H9 (cell line): ENCODE measurements around the gene ACTR10. TPM values are rescaled to one million over a fixed set of nuclear protein-coding genes. Genes with fewer than 3 reads are reported as not detected.
"Not testable (repeated sequence)": the region's sequence is repeated elsewhere in the genome, so short reads cannot be mapped to it uniquely, and the experiment has no call there.

Experiments
- DNase-seq: peaks from one replicate; pipeline ENCODE4 v3.0.0-alpha.2; 2017
- H2AFZ ChIP-seq: one replicate; pipeline ENCODE4 v1.6.1; 2013; ENCODE audit warnings: mild to moderate bottlenecking, low read length, control low read depth, moderate library complexity
- H2AK5ac ChIP-seq: 2 replicates; pipeline ENCODE4 v1.6.1; 2013; ENCODE audit warnings: low read length, control low read depth, mixed read lengths; ENCODE audit not compliant: insufficient read length
- H2BK120ac ChIP-seq: one replicate; pipeline ENCODE4 v1.6.1; 2013; ENCODE audit warnings: low read depth, mild to moderate bottlenecking, low read length, control low read depth, inconsistent platforms; ENCODE audit not compliant: poor library complexity, severe bottlenecking
- H2BK12ac ChIP-seq: 2 replicates; pipeline ENCODE4 v1.6.1; 2013; ENCODE audit warnings: low read length, control low read depth, mixed read lengths, low read depth; ENCODE audit not compliant: insufficient read length
- H2BK15ac ChIP-seq: 2 replicates; pipeline ENCODE4 v1.6.1; 2013; ENCODE audit warnings: low read depth, low read length, control low read depth
- H2BK20ac ChIP-seq: one replicate; pipeline ENCODE4 v1.6.1; 2013; ENCODE audit warnings: low read depth, mild to moderate bottlenecking, low read length, control low read depth, inconsistent platforms; ENCODE audit not compliant: poor library complexity, severe bottlenecking
- H2BK5ac ChIP-seq: 2 replicates; pipeline ENCODE4 v1.6.1; 2013; ENCODE audit warnings: low read length, control low read depth, mixed read lengths; ENCODE audit not compliant: insufficient read length
- H3K14ac ChIP-seq: 2 replicates; pipeline ENCODE4 v1.6.1; 2013; ENCODE audit warnings: low read length, control low read depth; ENCODE audit not compliant: insufficient read depth
- H3K18ac ChIP-seq: 2 replicates; pipeline ENCODE4 v1.6.1; 2013; ENCODE audit warnings: low read depth, mild to moderate bottlenecking, mixed read lengths, low read length, control low read depth; ENCODE audit not compliant: insufficient read length
- H3K23ac ChIP-seq: 2 replicates; pipeline ENCODE4 v1.6.1; 2013; ENCODE audit warnings: low read length, control low read depth, mixed read lengths, low read depth; ENCODE audit not compliant: insufficient read length
- H3K23me2 ChIP-seq: 2 replicates; pipeline ENCODE4 v1.6.1; 2013; ENCODE audit warnings: low read depth, mild to moderate bottlenecking, mixed read lengths, low read length, control low read depth; ENCODE audit not compliant: insufficient read length, poor library complexity, severe bottlenecking
- H3K27ac ChIP-seq: 2 replicates; pipeline ENCODE4 v1.5.1; 2013; ENCODE audit warnings: low read length, control low read depth, mixed read lengths, low read depth; ENCODE audit not compliant: insufficient read length
- H3K27me3 ChIP-seq: 2 replicates; pipeline ENCODE4 v1.6.1; 2013; ENCODE audit warnings: low read length, control low read depth, inconsistent platforms; ENCODE audit not compliant: insufficient read depth
- H3K4ac ChIP-seq: 2 replicates; pipeline ENCODE4 v1.6.1; 2013; ENCODE audit warnings: low read depth, mild to moderate bottlenecking, control low read depth, inconsistent platforms, low read length, moderate library complexity
- H3K4me1 ChIP-seq: 2 replicates; pipeline ENCODE4 v1.6.1; 2013; ENCODE audit warnings: low read length, control low read depth, inconsistent platforms; ENCODE audit not compliant: insufficient read depth
- H3K4me2 ChIP-seq: 2 replicates; pipeline ENCODE4 v1.6.1; 2013; ENCODE audit warnings: low read length, control low read depth, mixed read lengths; ENCODE audit not compliant: insufficient read length, insufficient read depth
- H3K56ac ChIP-seq: 2 replicates; pipeline ENCODE4 v1.6.1; 2013; ENCODE audit warnings: low read depth, mild to moderate bottlenecking, mixed read lengths, low read length, control low read depth; ENCODE audit not compliant: insufficient read length
- H3K79me1 ChIP-seq: 2 replicates; pipeline ENCODE4 v1.6.1; 2013; ENCODE audit warnings: low read depth, mild to moderate bottlenecking, moderate library complexity, low read length, control low read depth, inconsistent platforms; ENCODE audit not compliant: insufficient read depth, poor library complexity, severe bottlenecking
- H3K79me2 ChIP-seq: 2 replicates; pipeline ENCODE4 v1.6.1; 2013; ENCODE audit warnings: low read length, control low read depth, inconsistent platforms; ENCODE audit not compliant: insufficient read depth
- H3K9ac ChIP-seq: 2 replicates; pipeline ENCODE4 v1.6.1; 2013; ENCODE audit warnings: low read length, control low read depth, mixed read lengths; ENCODE audit not compliant: insufficient read length; ENCODE audit errors: extremely low read depth
- H3K9me3 ChIP-seq: one replicate; pipeline ENCODE4 v1.6.1; 2013; ENCODE audit warnings: low read depth, low read length, inconsistent platforms; ENCODE audit not compliant: control insufficient read depth
- H3T11ph ChIP-seq: one replicate; pipeline ENCODE4 v1.6.1; 2013; ENCODE audit warnings: mild to moderate bottlenecking, low read length, control low read depth, inconsistent platforms
- H4K20me1 ChIP-seq: one replicate; pipeline ENCODE4 v1.6.1; 2013; ENCODE audit not compliant: control insufficient read depth, insufficient read length, insufficient read depth
- H4K5ac ChIP-seq: 2 replicates; pipeline ENCODE4 v1.6.1; 2013; ENCODE audit warnings: low read depth, mild to moderate bottlenecking, mixed read lengths, low read length, control low read depth; ENCODE audit not compliant: insufficient read length
- H4K8ac ChIP-seq: replicated peaks from 2 replicates; pipeline ENCODE4 v1.6.1; 2013; ENCODE audit warnings: low read length, control low read depth, mixed read lengths, low read depth; ENCODE audit not compliant: insufficient read length
- H4K91ac ChIP-seq: 2 replicates; pipeline ENCODE4 v1.6.1; 2013; ENCODE audit warnings: low read depth, mild to moderate bottlenecking, moderate library complexity, mixed read lengths, low read length, control low read depth; ENCODE audit not compliant: insufficient read length
- H3K27ac Mint-ChIP-seq, 3 experiments: 2 replicates in 2 of 3; 3 replicates in 1 of 3; pipeline ENCODE4 v1.8.0; 2020 to 2021; ENCODE audit warnings: mixed read lengths in 3 of 3, mild to moderate bottlenecking in 1 of 3, moderate library complexity in 1 of 3
- H3K27me3 Mint-ChIP-seq: 2 replicates; pipeline ENCODE4 v1.8.0; 2021; ENCODE audit warnings: low read depth, mild to moderate bottlenecking, moderate library complexity, mixed read lengths
- H3K36me3 Mint-ChIP-seq, 3 experiments: 2 replicates in 2 of 3; 3 replicates in 1 of 3; pipeline ENCODE4 v1.8.0; 2020 to 2021; ENCODE audit warnings: low read depth in 3 of 3, mixed read lengths in 3 of 3; ENCODE audit not compliant: insufficient read depth in 1 of 3
- H3K4me1 Mint-ChIP-seq, 2 experiments: 2 replicates each; pipeline ENCODE4 v1.8.0; 2020; ENCODE audit warnings: mixed read lengths in 2 of 2
- H3K4me3 Mint-ChIP-seq, 2 experiments: 2 replicates in 1 of 2; 3 replicates in 1 of 2; pipeline ENCODE4 v1.8.0; 2020 to 2021; ENCODE audit warnings: mild to moderate bottlenecking in 2 of 2, mixed read lengths in 2 of 2, moderate library complexity in 1 of 2
- H3K9me3 Mint-ChIP-seq, 2 experiments: 2 replicates in 1 of 2; 3 replicates in 1 of 2; pipeline ENCODE4 v1.8.0; 2020; ENCODE audit warnings: mild to moderate bottlenecking in 2 of 2, mixed read lengths in 2 of 2, moderate library complexity in 1 of 2
- CTCF ChIP-seq: fragments of 200-600 bp; sonication (generic); conservative IDR thresholded peaks from 3 replicates; pipeline ENCODE4 v1.8.0; 2021; ENCODE audit warnings: antibody characterized with exemption, mild to moderate bottlenecking
- WGBS: extraction: QIAGEN DNeasy Blood & Tissue Kit; methylation state at CpG from one replicate; pipeline ENCODE4 v1.1.7; 2013; ENCODE audit warnings: missing lambda C conversion rate, low lambda C conversion rate, mixed read lengths; ENCODE audit not compliant: insufficient read length; ENCODE audit errors: extremely low coverage; 5-methylcytosine and 5-hydroxymethylcytosine counted together
- total RNA-seq: library from RNA; stranded (reverse); gene quantifications from 2 replicates; pipeline ENCODE4 v1.2.1, GENCODE V29; 2021

The ACTR10 gene
- total RNA-seq, 1 experiment from 2014 or later: 41.0 TPM

DNA sequence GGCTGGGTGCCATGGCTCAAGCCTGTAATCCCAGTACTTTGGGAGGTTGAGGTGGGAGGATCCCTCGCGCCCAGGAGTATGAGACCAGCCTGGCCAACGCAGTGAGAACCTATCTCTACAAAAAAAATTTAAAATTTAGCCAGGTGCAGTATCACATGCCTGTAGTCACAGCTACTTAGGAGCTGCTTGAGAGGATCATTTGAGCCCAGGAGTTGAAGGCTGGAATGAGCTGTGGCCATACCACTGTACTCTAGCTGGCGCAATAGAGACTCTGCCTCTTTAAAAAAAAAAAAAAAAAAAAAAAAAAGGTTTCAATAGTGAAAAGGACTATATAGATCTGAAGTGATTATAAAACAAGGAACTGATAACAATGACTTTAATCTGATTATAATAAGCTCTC is 58.2 kb downstream of the ACTR10 start:
- no peak overlapping the region for H2BK120ac ChIP-seq
- H3K23ac ChIP-seq: no peak overlapping the region
- no peak overlapping the region for H2AK5ac ChIP-seq

DNA sequence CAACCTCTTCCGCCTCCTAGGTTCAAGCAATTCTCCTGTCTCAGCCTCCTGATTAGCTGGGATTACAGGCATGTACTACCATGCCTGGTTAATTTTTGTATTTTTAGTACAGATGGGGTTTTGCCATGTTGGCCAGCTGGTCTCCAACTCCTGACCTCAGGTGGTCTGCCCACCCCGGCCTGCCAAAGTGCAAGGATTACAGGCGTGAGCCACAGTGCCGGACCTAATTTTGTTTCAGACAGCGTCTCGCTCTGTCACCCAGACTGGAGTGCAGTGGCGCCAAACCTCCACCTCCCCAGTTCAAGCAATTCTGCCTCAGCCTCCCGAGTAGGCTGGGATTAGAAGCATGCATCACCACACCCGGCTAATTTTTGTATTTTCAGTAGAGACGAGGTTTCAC is 62.1 kb downstream of the ACTR10 start:
- H3K4me3 Mint-ChIP-seq, H3K18ac ChIP-seq, H3K27me3 Mint-ChIP-seq, H2AFZ ChIP-seq, H3K4ac ChIP-seq, H3K4me2 ChIP-seq, H2BK20ac ChIP-seq, H4K91ac ChIP-seq, H3K27me3 ChIP-seq, H2BK120ac ChIP-seq, H2BK12ac ChIP-seq, H3K56ac ChIP-seq, H3K27ac Mint-ChIP-seq, H2BK15ac ChIP-seq, H3K23me2 ChIP-seq, H2AK5ac ChIP-seq, H3K9ac ChIP-seq, H3K4me1 ChIP-seq, H2BK5ac ChIP-seq, H3K9me3 Mint-ChIP-seq, H3K4me1 Mint-ChIP-seq, H3K14ac ChIP-seq, H3K9me3 ChIP-seq, DNase-seq, H3T11ph ChIP-seq, H3K79me1 ChIP-seq, H4K5ac ChIP-seq, H4K20me1 ChIP-seq, H3K23ac ChIP-seq, H4K8ac ChIP-seq, H3K79me2 ChIP-seq, H3K27ac ChIP-seq: not testable (repeated sequence)
- WGBS: no CpG with 5 or more reads among the region's 10 CpGs
- H3K36me3 Mint-ChIP-seq: peaks cover 38 to 86% (median 68%) of the 10 kb centered on the region in 3 experiments; a peak in 6 of 7 replicates

More for the DNA sequence above, 58.2 kb downstream of the ACTR10 start:
- H2BK5ac ChIP-seq: no peak overlapping the region
- Mint-ChIP-seq H3K4me3 (no peak overlapping the region), H3K9me3 (no peaks in the 10 kb centered on the region), H3K27ac (no peak overlapping the region), H3K4me1 (no peaks in the 10 kb centered on the region), H3K27me3 (no peaks in the 10 kb centered on the region), H3K36me3 (peaks cover 26 to 78% (median 47%) of the 10 kb centered on the region in 3 experiments; a peak in 6 of 7 replicates)
- H2BK12ac ChIP-seq: no peak overlapping the region
- H3K79me2 ChIP-seq: no peaks in the 10 kb centered on the region
- H3K56ac ChIP-seq: no peak overlapping the region
- H3K18ac ChIP-seq: no peak overlapping the region
- H3K14ac ChIP-seq: no peak overlapping the region
- WGBS: no CpG with 5 or more reads among the region's 4 CpGs
- no peak overlapping the region for H4K8ac ChIP-seq
- no peak overlapping the region for H3T11ph ChIP-seq
- no peak overlapping the region for H3K27ac ChIP-seq
- no peak overlapping the region for H2AFZ ChIP-seq
- H2BK15ac ChIP-seq: no peak overlapping the region
- no peaks in the 10 kb centered on the region for H3K79me1 ChIP-seq
- no peak overlapping the region for H3K4ac ChIP-seq
- no peaks in the 10 kb centered on the region for H3K23me2 ChIP-seq
- H4K20me1 ChIP-seq: no peaks in the 10 kb centered on the region
- H2BK20ac ChIP-seq: no peak overlapping the region
- no peak overlapping the region for H4K5ac ChIP-seq
- H4K91ac ChIP-seq: no peak overlapping the region
- no peak overlapping the region for H3K4me2 ChIP-seq
- no peak for DNase-seq
- TF ChIP-seq CTCF: 0 out of 3 replicates have a peak, but pooled peaks have one; percentile 18
- H3K9me3 ChIP-seq: no peaks in the 10 kb centered on the region
- no peaks in the 10 kb centered on the region for H3K27me3 ChIP-seq
- H3K4me1 ChIP-seq: no peaks in the 10 kb centered on the region
- H3K9ac ChIP-seq: no peak overlapping the region
